NCI-H1105 (cell line): ENCODE results near the gene DUSP9.
"Not testable (repeated sequence)": the region's sequence is repeated elsewhere in the genome, so short reads cannot be mapped to it uniquely, and the experiment has no call there.

ENCODE experiments used
- DNase-seq: peaks from one replicate; lab custom pipeline; 2025; lab: John Stamatoyannopoulos, UW

DUSP9 gene

GRCh38 chrX:153691032-153691827 lies 44.2 kb downstream of the DUSP9 start:
- not testable (repeated sequence) for DNase-seq

- DNase-seq: no peak
Measured at GRCh38 chrX:153692003-153692402, 45.0 kb downstream of the DUSP9 start.

- DNase-seq: no peak
Measured at GRCh38 chrX:153692611-153693156, 45.7 kb downstream of the DUSP9 start.

GRCh38 chrX:153693216-153694086 lies 46.4 kb downstream of the DUSP9 start:
- DNase-seq: no peak

GRCh38 chrX:153694256-153694655 lies 47.3 kb downstream of the DUSP9 start:
- not testable (repeated sequence) for DNase-seq

GRCh38 chrX:153694687-153695270 lies 47.8 kb downstream of the DUSP9 start:
- no peak for DNase-seq

GRCh38 chrX:153696100-153696499 lies 49.1 kb downstream of the DUSP9 start:
- DNase-seq: no peak

GRCh38 chrX:153696538-153696937 lies 49.5 kb downstream of the DUSP9 start:
- DNase-seq: not testable (repeated sequence)

- DNase-seq: not testable (repeated sequence)
Measured at GRCh38 chrX:153696986-153697722, 50.2 kb downstream of the DUSP9 start.

GRCh38 chrX:153697924-153698865 lies 51.2 kb downstream of the DUSP9 start:
- no peak for DNase-seq

- DNase-seq: not testable (repeated sequence)
Measured at GRCh38 chrX:153699210-153699783, 52.3 kb downstream of the DUSP9 start.

- not testable (repeated sequence) for DNase-seq
Measured at GRCh38 chrX:153699784-153700371, 52.9 kb downstream of the DUSP9 start.

GRCh38 chrX:153700376-153700945 lies 53.5 kb downstream of the DUSP9 start:
- no peak for DNase-seq
